K562 (cell line): Measurements from ENCODE around the gene CAMKV. TPM values are rescaled to one million over a fixed set of nuclear protein-coding genes. Genes with fewer than 3 reads are reported as not detected.
A peak's percentile ranks its signal among the peaks of the same experiment; 100 is the strongest.

Source experiments
- ATAC-seq: fragments of 200-7000 bp; cut with Tn5 transposase; 3 replicates; pipeline ENCODE4 v1.9.1; 2020; ENCODE audit warnings: moderate library complexity
- BruUV-seq: library from RNA; stranded (reverse); fragments of 400-500 nt; replicated peaks from 2 replicates; lab custom pipeline; 2021; lab: Mats Ljungman, UMichigan
- CTCF ChIA-PET: fragments of 300-600 bp; formaldehyde crosslinking; extraction: SDS; loops from one replicate; lab custom pipeline; 2021; ENCODE audit warnings: low intra/inter-chr PET ratio; lab: Yijun Ruan, JAX
- POLR2A ChIA-PET: fragments of 300-600, 350-650 bp; sonication (Branson Sonifier 250); formaldehyde crosslinking; extraction: SDS; loops from one replicate; lab custom pipeline; 2021; ENCODE audit warnings: antibody characterized with exemption, inconsistent platforms; lab: Yijun Ruan, JAX
- DNase-seq, 4 experiments: peaks; one replicate each; pipeline versions ENCODE4 v3.0.0 to v3.0.0-alpha.2; 2011 to 2018; ENCODE audit warnings: low spot score in 3 of 4, mixed read lengths in 3 of 4; ENCODE audit errors: extremely low read depth in 1 of 4
- FAIRE-seq: peaks from 2 replicates; lab custom pipeline; 2011; peaks lifted over from hg19 to GRCh38; lab: Jason Lieb, UNC
- H2AFZ ChIP-seq: 2 replicates; pipeline ENCODE4 v1.6.0; 2011; ENCODE audit warnings: low read depth, low read length, control low read depth, inconsistent platforms
- H3K27ac ChIP-seq: fragments of 200-600 bp; 3 replicates; pipeline ENCODE4 v1.8.0; 2011; ENCODE audit warnings: low read depth, mild to moderate bottlenecking, control low read depth, inconsistent platforms, low read length, moderate library complexity, mixed read lengths; ENCODE audit errors: extremely low read depth
- H3K27me3 ChIP-seq, 2 experiments: fragments of 300-600 bp in 1 of 2; 2 replicates in 1 of 2; 3 replicates in 1 of 2; pipeline versions ENCODE4 v1.6.0 to v1.8.0; 2011; ENCODE audit warnings: inconsistent platforms in 2 of 2, low read length in 2 of 2, mild to moderate bottlenecking in 1 of 2, mixed read lengths in 1 of 2, moderate library complexity in 1 of 2; ENCODE audit not compliant: control insufficient read depth in 2 of 2, insufficient read depth in 2 of 2
- H3K36me3 ChIP-seq: fragments of 300-600 bp; 3 replicates; pipeline ENCODE4 v1.8.0; 2011; ENCODE audit warnings: mild to moderate bottlenecking, low read length, inconsistent platforms; ENCODE audit not compliant: control insufficient read depth, insufficient read depth
- H3K4me1 ChIP-seq, 2 experiments: fragments of 200-600 bp in 1 of 2; replicated peaks in 1 of 2; 2 replicates in 1 of 2; 3 replicates in 1 of 2; pipeline versions ENCODE4 v1.5.1 to v1.8.0; 2011; ENCODE audit warnings: inconsistent platforms in 2 of 2, low read length in 2 of 2, mild to moderate bottlenecking in 1 of 2, mixed read lengths in 1 of 2, moderate library complexity in 1 of 2; ENCODE audit not compliant: control insufficient read depth in 2 of 2, insufficient read depth in 2 of 2
- H3K4me2 ChIP-seq: 2 replicates; pipeline ENCODE4 v1.6.1; 2011; ENCODE audit warnings: low read length, control low read depth, inconsistent platforms, mixed read lengths; ENCODE audit not compliant: insufficient read depth
- H3K4me3 ChIP-seq: fragments of 200-600 bp; sonication (generic), shearing (Covaris generic); 2 replicates; pipeline ENCODE4 v1.5.1; 2016; ENCODE audit warnings: control low read depth, inconsistent platforms
- H3K79me2 ChIP-seq: fragments of 200-600 bp; 3 replicates; pipeline ENCODE4 v1.8.0; 2011; ENCODE audit warnings: low read length, inconsistent platforms; ENCODE audit not compliant: control insufficient read depth, insufficient read depth
- H3K9ac ChIP-seq, 2 experiments: 2 replicates each; pipeline versions ENCODE4 v1.6.0 to v1.6.1; 2011; ENCODE audit warnings: low read depth in 2 of 2, low read length in 2 of 2, control low read depth in 1 of 2, inconsistent platforms in 1 of 2, mild to moderate bottlenecking in 1 of 2, mixed read lengths in 1 of 2; ENCODE audit not compliant: insufficient read depth in 1 of 2
- H3K9me1 ChIP-seq: one replicate; pipeline ENCODE4 v1.6.0; 2011; ENCODE audit warnings: inconsistent platforms, mild to moderate bottlenecking, low read length, moderate library complexity; ENCODE audit not compliant: control insufficient read depth, insufficient read depth
- H3K9me3 ChIP-seq: replicated peaks from 2 replicates; pipeline ENCODE4 v1.5.1; 2011; ENCODE audit warnings: low read depth, low read length, inconsistent platforms; ENCODE audit not compliant: control insufficient read depth, insufficient read depth
- H4K20me1 ChIP-seq: replicated peaks from 2 replicates; pipeline ENCODE4 v1.6.1; 2011; ENCODE audit warnings: low read length, inconsistent platforms, mixed read lengths; ENCODE audit not compliant: control insufficient read depth, insufficient read depth
- ETV5 ChIP-seq: sonication (generic); formaldehyde crosslinking; IDR thresholded peaks from 2 replicates; pipeline ENCODE4 v1.4.0; 2020; ENCODE audit warnings: low read depth, mild to moderate bottlenecking, missing genetic modification reagents
- HNRNPH1 ChIP-seq: fragments of 200-400 bp; formaldehyde crosslinking; optimal IDR thresholded peaks from 2 replicates; pipeline ENCODE3; 2017; ENCODE audit warnings: low read depth, mild to moderate bottlenecking, low read length, moderate library complexity
- MLX ChIP-seq, 2 experiments: fragments of 450-650 bp in 1 of 2; sonication (generic) in 1 of 2; formaldehyde crosslinking; conservative IDR thresholded peaks; 2 replicates each; pipeline versions ENCODE4 v1.4.0 to v1.8.1; 2020 to 2022; ENCODE audit warnings: mild to moderate bottlenecking in 1 of 2, missing genetic modification reagents in 1 of 2
- POLR2H ChIP-seq: IDR thresholded peaks from 2 replicates; pipeline ENCODE4 v1.6.1; 2016; ENCODE audit warnings: missing genetic modification characterization, low read depth, mild to moderate bottlenecking, control low read depth, missing compliant biosample characterization, moderate library complexity
- RBBP5 ChIP-seq: fragments of 200-600 bp; sonication (generic); IDR thresholded peaks from 2 replicates; pipeline ENCODE4 v1.6.1; 2012; ENCODE audit warnings: borderline replicate concordance, mild to moderate bottlenecking, low read length, control low read depth, inconsistent platforms; ENCODE audit not compliant: insufficient read depth, poor library complexity, severe bottlenecking
- SNAPC5 ChIP-seq: fragments of 250-450 bp; sonication (Bioruptor Pico); IDR thresholded peaks from 2 replicates; pipeline ENCODE4 v1.8.0; 2021; ENCODE audit warnings: moderate library complexity, mild to moderate bottlenecking, inconsistent platforms
- SRSF3 ChIP-seq: fragments of 200-400 bp; formaldehyde crosslinking; IDR thresholded peaks from 2 replicates; pipeline ENCODE4 v1.6.1; 2016; ENCODE audit warnings: mild to moderate bottlenecking, low read length, moderate library complexity; ENCODE audit not compliant: insufficient read depth
- TCF3 ChIP-seq: sonication (generic); formaldehyde crosslinking; IDR thresholded peaks from 2 replicates; pipeline ENCODE4 v1.4.0; 2020; ENCODE audit warnings: mild to moderate bottlenecking, missing genetic modification reagents
- WGBS: fragments of 100-300 bp; shearing (Covaris generic); methylation state at CpG from one replicate; pipeline ENCODE4 v1.1.6; 2016; ENCODE audit warnings: low coverage, mixed read lengths; ENCODE audit not compliant: insufficient coverage; ENCODE audit errors: missing lambda C conversion rate; 5-methylcytosine and 5-hydroxymethylcytosine counted together
- in situ Hi-C: fragments of 300-500 bp; cut with MboI; formaldehyde crosslinking; loops from 4 replicates; pipeline ENCODE4 v1.15.0; 2018; ENCODE audit warnings: inconsistent platforms, mixed read lengths
- intact Hi-C: fragments of 100-400 bp; cut with micrococcal nuclease; formaldehyde crosslinking; loops from 2 replicates; pipeline ENCODE4 v1.14.2; 2022
- polyA plus RNA-seq, 8 experiments: library from polyadenylated mRNA; depleted of rRNA in 4 of 8; stranded (reverse) in 5 of 8; unstranded in 3 of 8; fragments of >200 nt; fragmentation: Nextera tagmentation in 2 of 8; fragmentation: Illumina TruSeq in 1 of 8; extraction: Ambion mirVana in 2 of 8; extraction: Trizol in 1 of 8; gene quantifications; 2 replicates each; pipeline versions ENCODE4 v1.2.1 to v1.2.3, GENCODE V29; 2011 to 2014; ENCODE audit warnings: inconsistent platforms in 1 of 8, missing spikeins in 1 of 8
- total RNA-seq, 7 experiments: library from RNA; depleted of rRNA in 6 of 7; stranded (reverse); fragments of >200 nt in 6 of 7; fragmentation: Illumina TruSeq in 2 of 7; extraction: Trizol in 2 of 7; gene quantifications; 2 replicates each; pipeline versions ENCODE4 v1.2.1 to v1.2.3, GENCODE V29; 2011 to 2021; ENCODE audit warnings: low replicate concordance in 1 of 7
- TF ChIP-seq, protein P1 (sequence below): fragments of 250-450 bp; sonication (Bioruptor Pico); IDR thresholded peaks from 2 replicates; pipeline ENCODE4 v1.4.0; 2020; ENCODE audit warnings: mild to moderate bottlenecking, moderate library complexity
- TF ChIP-seq, protein P2 (sequence below), 2 experiments: IDR thresholded peaks; 2 replicates each; pipeline ENCODE4 v1.6.1; 2012; ENCODE audit warnings: improper control_type of control experiment in 2 of 2, low read depth in 2 of 2, low read length in 2 of 2, borderline replicate concordance in 1 of 2
- TF ChIP-seq, protein P3 (sequence below): fragments of 450-650 bp; formaldehyde crosslinking; IDR thresholded peaks from 2 replicates; pipeline ENCODE4 v1.4.0; 2020; ENCODE audit warnings: mild to moderate bottlenecking, moderate library complexity

CAMKV gene
- total and polyA plus RNA-seq, 9 of the 15 experiments (the other 6 are each of a cell fraction or from before 2014, with no cell fraction given): 0.08 to 2.7 (median 0.79) TPM

GRCh38 chr3:49903451-49904424, 34.0 kb upstream of the CAMKV start, which contains the start of gene MST1R:
TSS of gene MST1R (minus strand) at chr3:49903873. CDS start at chr3:49903609, 264 bp downstream.
- peak within 1 kb of the TSS; percentile 40 for H3K4me3 ChIP-seq
- 1% methylated on average over 14 of the region's 65 CpGs for WGBS
- intact Hi-C loops (loop anchor here (10.0 kb wide), 1 partner anchor 349 kb away; the partner anchor contains the start of gene BSN), in situ Hi-C loops (no loop called here)
- ATAC-seq: peak; percentile 94
- H3K27ac ChIP-seq: peak within 1 kb of the TSS; percentile 82
- CTCF ChIA-PET: no interaction called here
- peak within 1 kb of the TSS; percentile 83 for H3K4me2 ChIP-seq
- DNase-seq: peak; percentile 89 to 93 (median 90)
- H3K36me3 ChIP-seq: peaks cover under 1% of the 10 kb centered on the region; the same call in 2 of the 3 replicates
- no peaks in the 10 kb centered on the region for H3K9me3 ChIP-seq
- H3K27me3 ChIP-seq: no peaks in the 10 kb centered on the region
- H4K20me1 ChIP-seq: no peaks in the 10 kb centered on the region
- H3K9me1 ChIP-seq: no peaks in the 10 kb centered on the region
- peak within 1 kb of the TSS; percentile 79 to 92 for H3K9ac ChIP-seq
- TSS peak; percentile 91 for BruUV-seq
- POLR2A ChIA-PET: interaction anchor here (1.3 kb wide), 1 partner anchor 101 kb away, joined by 4 read pairs; the partner anchor contains the start of gene INKA1
- peak within 1 kb of the TSS; percentile 73 for H2AFZ ChIP-seq
- H3K79me2 ChIP-seq: peaks cover 27% of the 10 kb centered on the region
- peak; percentile 75 for FAIRE-seq
- peaks cover 39 to 74% of the 10 kb centered on the region in 2 experiments for H3K4me1 ChIP-seq
- no peak for TF ChIP-seq TCF3 (CRISPR knock-in tag)
- no peak for TF ChIP-seq RBBP5
- TF ChIP-seq, protein P1, sequence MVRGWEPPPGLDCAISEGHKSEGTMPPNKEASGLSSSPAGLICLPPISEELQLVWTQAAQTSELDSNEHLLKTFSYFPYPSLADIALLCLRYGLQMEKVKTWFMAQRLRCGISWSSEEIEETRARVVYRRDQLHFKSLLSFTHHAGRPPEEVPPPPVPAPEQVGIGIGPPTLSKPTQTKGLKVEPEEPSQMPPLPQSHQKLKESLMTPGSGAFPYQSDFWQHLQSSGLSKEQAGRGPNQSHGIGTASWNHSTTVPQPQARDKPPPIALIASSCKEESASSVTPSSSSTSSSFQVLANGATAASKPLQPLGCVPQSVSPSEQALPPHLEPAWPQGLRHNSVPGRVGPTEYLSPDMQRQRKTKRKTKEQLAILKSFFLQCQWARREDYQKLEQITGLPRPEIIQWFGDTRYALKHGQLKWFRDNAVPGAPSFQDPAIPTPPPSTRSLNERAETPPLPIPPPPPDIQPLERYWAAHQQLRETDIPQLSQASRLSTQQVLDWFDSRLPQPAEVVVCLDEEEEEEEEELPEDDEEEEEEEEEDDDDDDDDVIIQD (CRISPR knock-in tag): no peak
- no peak for TF ChIP-seq MLX (CRISPR knock-in tag; conservative IDR thresholded peaks at IDR 0.05)
- no peak for TF ChIP-seq SNAPC5
- TF ChIP-seq, protein P2, sequence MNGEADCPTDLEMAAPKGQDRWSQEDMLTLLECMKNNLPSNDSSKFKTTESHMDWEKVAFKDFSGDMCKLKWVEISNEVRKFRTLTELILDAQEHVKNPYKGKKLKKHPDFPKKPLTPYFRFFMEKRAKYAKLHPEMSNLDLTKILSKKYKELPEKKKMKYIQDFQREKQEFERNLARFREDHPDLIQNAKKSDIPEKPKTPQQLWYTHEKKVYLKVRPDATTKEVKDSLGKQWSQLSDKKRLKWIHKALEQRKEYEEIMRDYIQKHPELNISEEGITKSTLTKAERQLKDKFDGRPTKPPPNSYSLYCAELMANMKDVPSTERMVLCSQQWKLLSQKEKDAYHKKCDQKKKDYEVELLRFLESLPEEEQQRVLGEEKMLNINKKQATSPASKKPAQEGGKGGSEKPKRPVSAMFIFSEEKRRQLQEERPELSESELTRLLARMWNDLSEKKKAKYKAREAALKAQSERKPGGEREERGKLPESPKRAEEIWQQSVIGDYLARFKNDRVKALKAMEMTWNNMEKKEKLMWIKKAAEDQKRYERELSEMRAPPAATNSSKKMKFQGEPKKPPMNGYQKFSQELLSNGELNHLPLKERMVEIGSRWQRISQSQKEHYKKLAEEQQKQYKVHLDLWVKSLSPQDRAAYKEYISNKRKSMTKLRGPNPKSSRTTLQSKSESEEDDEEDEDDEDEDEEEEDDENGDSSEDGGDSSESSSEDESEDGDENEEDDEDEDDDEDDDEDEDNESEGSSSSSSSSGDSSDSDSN (IDR thresholded peaks at IDR 0.05; ENCODE audit: borderline replicate concordance in 1 of 2, low read depth in 2 of 2, low read length in 2 of 2): no peak
- TF ChIP-seq SRSF3: no peak
- peak; percentile 49; the same call in 1 of the 2 replicates for TF ChIP-seq ETV5
- TF ChIP-seq HNRNPH1: no peak
- no peak for TF ChIP-seq POLR2H (tag)
- TF ChIP-seq, protein P3, sequence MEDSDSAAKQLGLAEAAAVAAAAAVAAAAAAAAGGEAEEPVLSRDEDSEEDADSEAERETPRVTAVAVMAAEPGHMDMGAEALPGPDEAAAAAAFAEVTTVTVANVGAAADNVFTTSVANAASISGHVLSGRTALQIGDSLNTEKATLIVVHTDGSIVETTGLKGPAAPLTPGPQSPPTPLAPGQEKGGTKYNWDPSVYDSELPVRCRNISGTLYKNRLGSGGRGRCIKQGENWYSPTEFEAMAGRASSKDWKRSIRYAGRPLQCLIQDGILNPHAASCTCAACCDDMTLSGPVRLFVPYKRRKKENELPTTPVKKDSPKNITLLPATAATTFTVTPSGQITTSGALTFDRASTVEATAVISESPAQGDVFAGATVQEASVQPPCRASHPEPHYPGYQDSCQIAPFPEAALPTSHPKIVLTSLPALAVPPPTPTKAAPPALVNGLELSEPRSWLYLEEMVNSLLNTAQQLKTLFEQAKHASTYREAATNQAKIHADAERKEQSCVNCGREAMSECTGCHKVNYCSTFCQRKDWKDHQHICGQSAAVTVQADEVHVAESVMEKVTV (CRISPR knock-in tag): no peak
